Measurements from ENCODE around the gene CABLES1.

The CABLES1 gene

GRCh38 chr18:23227726-23228070 is 92.4 kb downstream of the CABLES1 start:
- DNase-seq = peak; percentile 42

GRCh38 chr18:23228102-23229061 is 93.1 kb downstream of the CABLES1 start:
- DNase-seq = peak; percentile 42

DNA sequence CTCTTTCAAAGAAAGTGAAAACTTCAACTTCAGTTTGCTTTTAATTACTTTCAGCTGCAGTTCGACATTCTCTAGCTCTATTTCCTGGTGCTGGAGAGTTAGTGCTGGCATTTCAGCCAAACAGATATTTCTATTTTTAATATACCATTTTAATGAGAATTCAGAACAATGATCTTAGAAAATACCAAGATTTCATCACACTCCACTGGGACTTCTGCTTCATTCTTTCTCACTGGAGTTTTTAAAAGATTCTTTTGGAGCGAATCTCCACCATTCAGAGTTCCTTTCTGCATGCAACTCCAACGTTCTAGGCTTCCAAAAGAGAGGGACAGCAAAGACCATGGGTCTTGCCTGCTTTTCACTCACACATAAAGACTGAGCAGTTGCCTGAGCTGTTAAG is 94.2 kb downstream of the CABLES1 start:
- DNase-seq = no peak

GRCh38 chr18:23230686-23231085 is 95.4 kb downstream of the CABLES1 start:
- DNase-seq = no peak

DNA sequence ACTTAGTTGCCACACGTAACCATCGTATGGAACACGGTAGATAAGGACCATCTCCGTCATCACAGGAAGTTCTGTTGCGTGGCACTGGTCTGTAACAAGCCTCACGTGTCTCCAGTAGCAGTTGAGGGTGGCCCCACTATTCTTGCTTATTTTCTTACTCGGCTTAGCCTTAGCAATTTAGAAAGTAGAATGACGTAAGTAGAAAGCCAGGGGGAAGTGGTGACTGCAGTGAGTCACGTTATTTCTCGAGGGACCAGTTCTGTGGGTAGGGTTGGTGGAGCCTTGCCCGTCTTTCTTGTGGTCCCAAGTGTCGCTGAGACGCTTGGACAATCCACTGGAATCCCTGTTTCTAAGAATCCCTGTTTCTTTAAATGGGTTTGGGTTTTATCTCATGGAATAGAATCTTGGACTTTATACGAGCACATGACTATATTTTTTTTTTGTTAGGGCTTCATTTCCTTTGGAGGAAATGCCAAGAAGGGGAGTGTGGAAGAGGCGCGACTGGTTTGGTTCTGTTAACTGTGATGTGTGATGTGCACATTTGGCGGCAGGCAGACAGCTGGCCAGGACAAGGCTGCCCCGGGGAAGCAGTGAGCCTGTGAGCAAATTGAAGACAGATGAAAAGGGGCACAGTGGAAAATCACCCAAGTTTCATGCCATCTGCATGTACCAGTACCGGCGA is 96.2 kb downstream of the CABLES1 start:
- DNase-seq = no peak

DNA sequence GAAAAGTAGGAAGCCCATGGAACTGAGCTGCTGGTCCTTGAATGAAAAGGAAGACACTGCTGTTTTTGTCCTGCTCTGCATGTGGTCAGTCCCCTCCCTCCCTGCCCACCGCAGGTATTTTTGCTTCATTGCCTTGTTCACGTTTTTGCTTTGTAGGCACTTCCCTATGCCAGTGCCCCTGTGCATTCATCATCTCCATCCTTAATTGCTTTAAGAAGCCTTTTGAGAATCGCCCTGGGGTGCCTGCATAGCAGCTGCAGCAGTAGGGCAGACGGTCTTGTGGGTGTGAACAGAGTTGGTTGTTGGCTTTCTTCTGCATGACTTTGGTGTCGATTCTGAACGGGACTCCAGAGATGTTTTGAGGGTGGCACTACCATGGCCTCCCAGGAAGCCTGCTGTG is 97.0 kb downstream of the CABLES1 start:
- peak; percentile 69 for DNase-seq

- no peak for DNase-seq
These were observed 99.3 kb downstream of the CABLES1 start for GRCh38 chr18:23234619-23235018.

DNA sequence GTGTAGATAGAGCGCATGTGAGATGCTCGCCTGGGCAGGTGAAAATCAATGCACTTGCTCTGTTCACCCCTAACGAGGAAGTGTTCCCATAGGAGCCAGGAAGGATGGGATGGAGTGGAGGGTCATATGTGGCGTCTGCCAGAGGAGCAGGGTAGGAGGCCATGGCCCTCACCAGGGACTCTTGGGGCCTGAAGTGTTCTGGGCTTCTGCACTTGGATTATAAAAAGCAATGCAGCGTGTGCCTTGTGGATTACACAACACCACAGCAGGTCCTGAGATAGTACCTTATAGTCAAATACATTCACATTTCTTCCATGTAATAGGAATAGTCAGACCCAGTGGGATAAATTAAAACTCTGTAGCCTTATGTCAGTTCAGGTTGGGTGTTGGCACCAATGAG is 100.1 kb downstream of the CABLES1 start:
- no peak for DNase-seq

DNA sequence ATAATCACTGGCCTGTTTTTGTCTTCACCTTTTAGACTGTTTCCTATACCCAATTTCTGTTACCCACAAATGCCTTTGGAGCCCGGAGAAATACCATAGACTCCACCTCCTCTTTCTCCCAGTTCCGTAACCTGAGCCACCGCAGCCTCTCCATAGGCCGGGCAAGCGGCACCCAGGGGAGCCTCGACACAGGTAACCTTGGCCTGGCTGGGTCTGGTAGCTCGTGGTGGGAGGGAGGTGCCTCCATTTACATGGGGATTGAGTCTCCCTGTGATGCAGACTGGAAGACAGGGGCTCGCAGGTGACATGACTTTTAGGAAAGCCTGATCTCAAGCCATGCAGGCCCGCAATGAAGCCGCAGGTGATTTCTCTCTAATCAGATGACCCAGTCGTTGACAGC is 100.6 kb downstream of the CABLES1 start:
- peak; percentile 8 for DNase-seq

DNA sequence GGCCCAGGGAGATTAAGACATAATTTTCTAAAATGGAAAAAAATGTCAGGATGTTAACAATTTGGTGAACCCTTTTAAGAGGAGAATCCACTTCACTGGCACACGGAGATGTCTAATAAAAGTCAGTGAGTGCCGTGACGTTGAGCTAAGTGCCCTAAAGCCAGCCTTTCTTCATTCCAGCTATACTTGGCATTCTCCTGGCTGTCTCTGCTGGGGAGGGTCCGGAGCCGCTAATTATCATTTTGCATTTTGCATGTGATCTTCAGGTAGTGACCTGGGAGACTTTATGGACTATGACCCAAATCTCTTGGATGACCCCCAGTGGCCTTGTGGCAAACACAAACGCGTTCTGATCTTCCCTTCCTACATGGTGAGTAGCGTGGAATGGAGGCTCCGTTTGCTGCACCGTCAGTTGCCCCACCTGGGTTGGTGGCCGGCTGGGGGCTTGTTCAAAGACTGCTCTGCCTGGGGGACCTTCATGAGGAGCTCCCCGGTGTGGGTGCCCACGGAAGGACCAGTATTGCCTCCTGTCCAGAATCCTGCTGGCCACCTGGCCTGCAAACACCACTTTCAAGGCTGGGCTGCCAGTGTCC is 101.7 kb downstream of the CABLES1 start:
- DNase-seq = no peak

- no peak for DNase-seq
These were observed 102.4 kb downstream of the CABLES1 start for GRCh38 chr18:23237524-23238151.

GRCh38 chr18:23238152-23238531 is 102.9 kb downstream of the CABLES1 start:
- DNase-seq = peak; percentile 5

GRCh38 chr18:23238651-23239349 is 103.5 kb downstream of the CABLES1 start:
- DNase-seq = no peak

DNA sequence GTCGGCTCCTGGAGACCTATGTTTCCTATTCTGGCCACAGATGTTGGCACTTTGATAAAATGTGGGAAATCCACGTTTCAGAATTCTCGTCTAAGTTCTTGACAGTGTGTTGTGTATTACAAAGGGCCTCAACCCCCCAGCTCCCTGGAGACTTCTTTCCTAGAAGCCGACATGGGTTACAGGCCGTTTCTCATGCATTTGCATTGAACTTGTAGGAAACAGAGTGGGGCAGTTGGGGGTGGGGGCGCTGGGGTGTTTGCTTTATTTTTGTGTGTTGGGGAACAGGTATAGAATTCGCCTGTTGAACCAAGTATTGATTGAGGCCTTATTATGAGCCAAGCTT is 104.0 kb downstream of the CABLES1 start:
- no peak for DNase-seq

DNA sequence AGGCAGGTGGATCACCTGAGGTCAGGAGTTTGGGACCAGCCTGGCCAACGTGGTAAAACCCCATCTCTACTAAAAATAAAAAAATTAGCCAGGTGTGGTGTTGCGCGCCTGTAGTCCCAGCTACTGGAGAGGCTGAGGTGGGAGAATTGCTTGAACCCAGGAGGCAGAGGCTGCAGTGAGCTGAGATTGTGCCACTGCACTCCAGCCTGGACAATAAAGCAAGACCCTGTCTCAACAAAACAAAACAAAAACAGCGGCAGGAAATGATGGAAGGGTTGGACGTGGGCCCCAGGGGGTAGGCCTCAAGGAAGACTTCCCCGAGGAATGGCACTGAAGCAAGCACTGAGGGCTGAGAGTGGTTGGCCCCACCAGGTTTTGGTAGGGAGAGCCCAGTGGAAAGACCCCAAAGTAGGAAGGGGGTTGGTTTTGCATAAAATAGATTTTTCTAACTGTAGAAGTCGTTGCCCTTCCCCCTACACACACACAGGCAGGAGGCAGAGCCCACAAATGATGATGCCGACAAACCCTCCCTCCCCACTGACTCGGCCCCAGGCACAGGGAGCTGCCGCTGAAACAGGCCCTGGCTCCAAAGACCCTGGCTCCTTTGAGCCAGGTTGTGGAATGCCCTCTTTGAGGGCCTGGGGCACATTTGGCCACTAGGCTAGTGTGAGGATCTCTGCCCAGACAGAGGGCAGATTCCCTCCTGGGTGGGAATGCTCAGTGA is 104.8 kb downstream of the CABLES1 start:
- no peak for DNase-seq

DNA sequence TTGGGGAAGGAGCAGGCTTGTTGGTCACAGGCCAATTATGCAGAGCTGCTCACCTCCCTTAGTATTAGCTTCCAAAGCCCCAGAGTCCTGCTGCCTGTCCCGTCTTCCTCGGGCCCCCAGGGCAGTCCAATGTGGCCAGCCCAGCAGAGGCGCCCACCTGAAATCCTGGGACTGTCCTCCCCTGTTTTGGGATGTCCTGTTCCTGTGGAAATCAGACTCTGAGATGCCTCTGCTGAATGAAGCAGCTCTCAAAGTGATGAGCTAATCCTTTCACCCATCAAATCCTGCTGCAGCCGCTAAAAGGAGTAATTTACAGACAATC is 105.3 kb downstream of the CABLES1 start:
- no peak for DNase-seq

GRCh38 chr18:23241833-23242496 is 106.7 kb downstream of the CABLES1 start:
- DNase-seq = peak; percentile 87

- DNase-seq = peak; percentile 68
These were observed 107.9 kb downstream of the CABLES1 start for GRCh38 chr18:23243178-23243577.

GRCh38 chr18:23243816-23244215 is 108.5 kb downstream of the CABLES1 start:
- no peak for DNase-seq

DNA sequence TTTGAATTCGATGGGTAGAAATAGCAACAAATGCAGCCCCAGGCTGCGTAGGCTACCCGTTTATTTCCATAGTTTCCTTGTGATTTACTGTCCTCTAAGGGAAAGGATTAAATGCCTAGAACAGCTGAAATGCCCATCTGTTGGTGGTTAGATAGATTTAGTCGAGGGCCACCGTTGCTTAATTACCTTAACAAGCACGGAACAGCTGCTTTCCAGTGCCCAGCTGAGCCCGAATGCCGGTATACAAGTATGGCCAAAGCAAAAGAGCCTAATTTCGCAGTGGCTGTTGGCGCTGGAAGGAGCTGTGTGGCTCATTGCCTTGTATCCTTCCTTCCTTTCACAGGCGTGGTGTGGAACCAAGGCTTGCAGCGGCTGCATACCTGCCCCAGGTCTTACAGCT is 109.1 kb downstream of the CABLES1 start:
- DNase-seq = peak; percentile 48

DNA sequence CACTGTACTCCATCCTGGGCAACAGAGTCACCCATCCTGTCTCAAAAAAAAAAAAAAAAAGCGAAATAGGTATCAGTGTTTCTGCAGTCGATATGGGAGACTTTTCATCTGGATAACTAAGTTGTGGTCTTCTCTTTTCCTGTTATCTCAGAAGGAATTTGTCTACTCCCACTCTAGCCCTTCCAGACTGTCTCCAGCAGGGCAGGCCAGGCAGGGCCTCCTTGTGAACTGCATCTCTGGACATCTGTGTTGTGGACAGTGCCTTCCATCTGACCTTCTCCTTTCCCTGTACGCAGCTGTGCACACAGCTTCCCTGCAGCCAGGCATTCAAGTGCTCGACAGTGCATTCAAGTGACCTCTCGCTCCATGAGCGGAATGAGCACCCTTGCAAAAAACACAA is 110.2 kb downstream of the CABLES1 start:
- no peak for DNase-seq

- DNase-seq = no peak
These were observed 112.0 kb downstream of the CABLES1 start for GRCh38 chr18:23247331-23247730.

Data from DMS79 (cell line).